DND-41 (cell line): Measurements from ENCODE around the gene EHD1.

Experiments
- EZH2 ChIP-seq: IDR thresholded peaks from 3 replicates; pipeline ENCODE4 v1.6.1; 2012; ENCODE audit warnings: borderline replicate concordance, low read depth, mild to moderate bottlenecking, moderate library complexity, low read length, inconsistent platforms; ENCODE audit not compliant: severe bottlenecking
- TF ChIP-seq, protein P1 (sequence below): IDR thresholded peaks from 2 replicates; pipeline ENCODE4 v1.5.1; 2012; ENCODE audit warnings: borderline replicate concordance, low read length, moderate library complexity, mild to moderate bottlenecking; ENCODE audit not compliant: poor library complexity, severe bottlenecking; ENCODE audit errors: extremely low read depth

DNA sequence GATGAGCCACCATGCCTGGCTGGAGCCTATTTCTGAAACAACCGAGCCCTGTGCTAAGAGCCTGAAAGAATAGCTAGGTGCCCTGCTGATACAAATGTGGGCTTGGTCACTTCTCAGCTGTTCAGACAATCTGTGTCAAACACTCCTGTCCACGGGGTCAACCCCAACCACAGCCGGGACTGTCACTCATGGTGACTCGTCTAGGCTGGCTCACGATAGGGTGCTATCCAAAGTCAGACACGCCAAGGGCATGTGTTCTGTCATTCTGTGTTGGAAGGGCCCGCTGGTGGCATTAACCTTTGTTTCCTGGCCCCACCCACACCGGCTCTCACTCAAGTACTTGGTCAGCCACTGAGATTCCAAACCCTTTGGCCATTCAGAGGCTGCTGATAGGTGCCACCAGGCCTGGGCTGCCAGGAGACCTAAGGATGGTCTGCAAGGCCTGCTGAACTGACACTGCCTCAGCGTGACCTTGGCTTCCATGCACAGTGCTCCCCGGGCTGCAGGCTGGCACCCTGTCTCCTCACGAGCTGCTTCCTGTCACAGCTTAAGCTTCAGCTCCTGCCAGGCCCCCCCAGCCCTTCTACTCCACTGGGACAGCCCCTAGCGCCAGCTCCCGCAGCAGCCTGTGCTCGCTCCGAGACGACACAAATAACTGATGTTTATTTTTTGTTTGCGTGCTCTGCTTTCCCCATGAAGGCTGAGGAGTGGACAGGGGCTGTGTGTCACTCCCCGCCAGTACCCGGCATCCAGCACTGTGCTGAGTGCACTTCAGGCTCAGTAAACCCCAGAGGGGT lies 19.8 kb downstream of the EHD1 start:
- TF ChIP-seq, protein P1, sequence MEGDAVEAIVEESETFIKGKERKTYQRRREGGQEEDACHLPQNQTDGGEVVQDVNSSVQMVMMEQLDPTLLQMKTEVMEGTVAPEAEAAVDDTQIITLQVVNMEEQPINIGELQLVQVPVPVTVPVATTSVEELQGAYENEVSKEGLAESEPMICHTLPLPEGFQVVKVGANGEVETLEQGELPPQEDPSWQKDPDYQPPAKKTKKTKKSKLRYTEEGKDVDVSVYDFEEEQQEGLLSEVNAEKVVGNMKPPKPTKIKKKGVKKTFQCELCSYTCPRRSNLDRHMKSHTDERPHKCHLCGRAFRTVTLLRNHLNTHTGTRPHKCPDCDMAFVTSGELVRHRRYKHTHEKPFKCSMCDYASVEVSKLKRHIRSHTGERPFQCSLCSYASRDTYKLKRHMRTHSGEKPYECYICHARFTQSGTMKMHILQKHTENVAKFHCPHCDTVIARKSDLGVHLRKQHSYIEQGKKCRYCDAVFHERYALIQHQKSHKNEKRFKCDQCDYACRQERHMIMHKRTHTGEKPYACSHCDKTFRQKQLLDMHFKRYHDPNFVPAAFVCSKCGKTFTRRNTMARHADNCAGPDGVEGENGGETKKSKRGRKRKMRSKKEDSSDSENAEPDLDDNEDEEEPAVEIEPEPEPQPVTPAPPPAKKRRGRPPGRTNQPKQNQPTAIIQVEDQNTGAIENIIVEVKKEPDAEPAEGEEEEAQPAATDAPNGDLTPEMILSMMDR: no peak
- no peak for TF ChIP-seq EZH2
